Measurements from ENCODE around the gene TARBP1.
"Not testable (repeated sequence)": the region's sequence is repeated elsewhere in the genome, so short reads cannot be mapped to it uniquely, and the experiment has no call there.

The TARBP1 gene

DNA sequence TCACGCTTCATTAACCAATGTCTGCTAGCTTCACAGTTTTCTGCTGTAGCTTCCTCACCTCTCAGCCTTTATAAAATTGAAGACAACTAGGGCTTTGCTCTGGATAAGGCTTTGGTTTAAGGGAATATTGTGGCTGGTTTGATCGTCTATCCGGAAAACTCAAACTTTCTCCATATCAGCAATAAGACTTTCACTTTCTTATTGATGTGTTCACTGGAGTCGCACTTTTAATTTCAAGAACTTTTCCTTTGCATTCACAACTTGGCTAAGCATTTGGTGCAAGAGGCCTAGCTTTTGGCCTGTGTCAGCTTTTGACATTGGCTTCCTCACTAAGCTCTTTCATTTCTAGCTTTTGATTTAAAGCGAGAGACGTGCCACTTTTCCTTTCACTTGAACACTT, 92.9 kb downstream of the TARBP1 start:
- DNase-seq (ENCODE audit: low read depth), result no peak

DNA sequence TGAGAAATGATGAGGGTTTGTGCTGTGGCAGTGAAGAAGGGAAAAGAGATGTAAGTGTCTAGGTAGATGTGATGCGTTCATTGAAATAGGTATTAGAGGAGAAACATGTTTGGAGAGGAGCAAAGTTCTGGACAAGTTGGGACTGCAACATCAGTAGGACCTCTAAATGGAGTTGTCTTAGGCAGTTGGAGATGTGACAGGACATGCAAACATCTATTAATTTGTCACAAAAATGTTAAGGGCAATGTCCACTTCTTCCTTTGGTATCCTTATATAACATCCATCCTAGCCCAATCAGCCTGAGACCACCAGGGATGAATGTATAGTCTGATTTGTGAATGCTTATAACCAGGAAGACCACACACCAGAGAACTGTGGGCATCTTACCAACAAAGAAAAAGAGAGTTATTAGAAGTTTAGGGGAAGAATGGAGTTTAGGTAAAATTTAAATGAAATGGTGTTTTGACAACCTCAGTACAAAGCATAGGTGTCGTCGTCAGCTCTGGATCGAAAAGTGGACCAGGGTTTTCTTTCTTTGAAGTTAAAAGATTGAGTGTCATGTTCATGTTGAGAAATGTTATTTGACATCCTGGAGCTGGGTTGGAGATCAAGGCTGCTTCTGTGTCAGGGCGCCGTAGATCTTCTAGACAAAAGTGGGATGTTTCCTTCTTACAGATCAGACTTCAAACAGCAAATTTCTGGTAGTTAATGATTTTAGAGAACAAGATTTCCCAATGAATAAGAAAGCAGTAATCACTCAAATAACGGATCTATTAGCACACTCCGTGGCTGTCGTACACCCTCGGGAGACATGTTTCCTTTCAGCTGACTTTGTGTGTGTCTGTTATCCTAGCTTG, 97.1 kb downstream of the TARBP1 start:
- no peak for DNase-seq (ENCODE audit: low read depth)

- DNase-seq (ENCODE audit: low read depth), result not testable (repeated sequence)
Observed at GRCh38 chr1:234379591-234380109, 99.3 kb downstream of the TARBP1 start.

DNA sequence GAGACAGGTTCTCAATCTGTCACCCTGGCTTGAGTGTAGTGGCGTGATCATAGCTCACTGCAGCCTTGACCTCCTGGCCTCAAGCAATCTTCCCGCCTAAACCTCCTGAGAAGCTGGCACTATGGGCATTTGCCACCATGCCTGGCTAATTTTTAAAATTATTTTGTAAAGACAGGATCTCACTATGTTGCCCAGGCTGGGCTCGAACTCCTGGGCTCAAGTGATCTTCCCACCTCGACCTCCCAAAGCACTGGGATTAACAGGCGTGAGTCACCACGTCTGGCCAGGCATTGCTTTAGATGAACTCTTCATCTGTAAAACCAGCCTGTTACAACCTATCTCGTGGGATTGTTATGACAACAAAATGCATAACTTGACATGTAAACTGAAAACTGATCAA, 103.3 kb downstream of the TARBP1 start:
- no peak for DNase-seq (ENCODE audit: low read depth)

GRCh38 chr1:234373959-234374254, 105.1 kb downstream of the TARBP1 start:
- DNase-seq (ENCODE audit: low read depth), result no peak

- peak; percentile 85 for DNase-seq (ENCODE audit: low read depth)
Observed at GRCh38 chr1:234373064-234373958, 105.7 kb downstream of the TARBP1 start, which contains the start of gene COA6. Gene COA6 (plus strand): TSS chr1:234373456. CDS start chr1:234373467, 11 bp downstream.

- DNase-seq (ENCODE audit: low read depth), result no peak
Observed at GRCh38 chr1:234372011-234372757, 106.8 kb downstream of the TARBP1 start.

- no peak for DNase-seq (ENCODE audit: low read depth)
Observed at GRCh38 chr1:234371414-234371813, 107.6 kb downstream of the TARBP1 start.

DNA sequence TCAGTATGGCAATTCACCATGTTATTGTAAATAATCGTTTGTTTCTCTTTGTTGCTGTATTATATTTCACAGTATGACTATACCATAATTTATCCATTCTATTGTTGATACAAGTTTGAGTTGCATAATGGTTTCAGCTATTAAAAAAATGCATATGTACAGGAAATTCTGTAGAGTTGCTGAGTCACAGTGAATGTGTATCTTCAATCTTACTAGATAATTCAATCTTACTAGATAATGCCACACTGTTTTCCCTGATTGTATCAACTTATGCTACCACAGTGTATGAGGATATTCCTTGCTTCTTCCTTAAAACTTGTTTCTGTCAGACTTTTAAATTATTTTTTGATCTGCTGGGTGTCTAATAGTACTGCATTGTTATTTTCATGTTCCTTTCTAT, 109.2 kb downstream of the TARBP1 start:
- no peak for DNase-seq (ENCODE audit: low read depth)

GRCh38 chr1:234369033-234369430, 109.9 kb downstream of the TARBP1 start:
- DNase-seq (ENCODE audit: low read depth), result no peak

DNA sequence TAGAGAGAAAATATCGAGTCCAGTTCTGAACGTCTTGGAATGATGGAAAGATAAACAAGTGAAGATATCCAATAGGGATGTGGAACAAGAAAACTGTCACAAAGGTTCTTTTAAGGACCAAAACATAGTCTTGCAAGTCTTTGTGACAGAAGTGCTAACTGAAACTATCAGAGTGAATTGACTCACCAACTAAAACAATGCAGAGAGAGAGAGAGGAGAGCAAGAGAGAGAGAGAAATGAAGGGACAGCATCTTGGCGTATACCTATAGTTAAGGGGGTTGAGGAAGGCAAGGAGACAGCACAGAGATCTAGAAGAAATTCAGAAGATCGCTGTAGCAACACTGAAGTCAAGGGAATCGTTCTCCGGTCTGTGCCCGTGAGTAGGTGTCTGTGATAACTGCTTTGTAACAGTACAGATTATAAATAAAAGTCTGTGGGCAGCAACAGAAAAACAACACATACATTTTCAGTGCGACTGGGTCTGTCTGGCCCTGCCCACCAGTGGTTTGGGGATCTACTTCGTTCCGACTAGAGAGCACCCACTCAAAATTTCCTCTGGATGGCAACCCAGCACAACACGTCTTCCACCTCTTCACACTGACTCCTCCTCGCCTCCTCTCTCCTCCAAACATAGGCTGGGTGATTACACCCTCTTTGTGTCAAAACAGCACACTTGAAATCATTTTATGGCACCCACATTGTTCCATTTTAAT, 110.5 kb downstream of the TARBP1 start:
- peak; percentile 6 for DNase-seq (ENCODE audit: low read depth)

DNA sequence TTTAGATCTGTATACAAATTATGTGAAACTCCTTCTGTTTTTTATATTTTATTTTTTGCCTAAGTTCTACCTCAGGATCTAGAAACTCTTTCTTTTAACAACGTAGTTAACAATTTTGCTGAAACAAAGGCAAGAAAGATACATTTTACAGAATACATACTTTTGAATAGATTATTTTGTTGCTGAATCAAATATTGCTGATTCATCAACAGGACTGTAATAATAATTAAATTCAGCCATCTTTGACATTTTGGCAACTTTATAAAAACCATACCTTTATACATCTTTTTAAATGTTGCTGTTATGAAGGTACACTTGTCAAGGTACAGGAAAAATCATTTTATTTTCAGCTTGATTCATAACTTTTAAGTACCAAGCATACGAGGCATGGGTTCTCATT, 116.4 kb downstream of the TARBP1 start:
- no peak for DNase-seq (ENCODE audit: low read depth)

GRCh38 chr1:234361102-234361603, 117.8 kb downstream of the TARBP1 start:
- DNase-seq (ENCODE audit: low read depth), result no peak

- DNase-seq (ENCODE audit: low read depth), result no peak
Observed at GRCh38 chr1:234357831-234358230, 121.1 kb downstream of the TARBP1 start.

GRCh38 chr1:234356615-234357269, 122.2 kb downstream of the TARBP1 start:
- DNase-seq (ENCODE audit: low read depth), result peak; percentile 28

GRCh38 chr1:234355782-234356510, 123.0 kb downstream of the TARBP1 start:
- no peak for DNase-seq (ENCODE audit: low read depth)

DNA sequence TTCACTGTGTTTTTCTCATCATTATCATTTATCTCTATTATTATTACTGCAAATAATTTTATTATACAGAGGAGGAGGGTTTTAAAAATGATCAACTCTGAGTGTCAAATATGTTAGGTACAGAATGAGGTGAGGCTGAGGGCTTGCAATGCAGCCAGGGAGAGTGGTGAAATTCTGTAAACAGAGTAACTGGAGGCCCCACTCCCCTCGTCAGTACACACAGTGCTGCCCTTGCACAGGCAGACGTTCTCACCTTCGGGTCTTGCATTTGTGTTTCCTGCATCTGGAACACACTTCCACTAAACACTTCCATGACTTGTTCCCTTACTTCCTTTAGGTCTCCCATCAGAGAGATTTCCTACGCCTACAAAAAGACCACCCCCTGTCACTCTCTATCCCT, 130.0 kb downstream of the TARBP1 start:
- DNase-seq (ENCODE audit: low read depth), result no peak

GRCh38 chr1:234345237-234345636, 133.7 kb downstream of the TARBP1 start:
- DNase-seq (ENCODE audit: low read depth), result no peak

- no peak for DNase-seq (ENCODE audit: low read depth)
Observed at GRCh38 chr1:234342774-234343173, 136.2 kb downstream of the TARBP1 start.
